ENCODE measurements around the gene BEND3. TPM values are rescaled to one million over a fixed set of nuclear protein-coding genes. Genes with fewer than 3 reads are reported as not detected.

Gene BEND3
- total and polyA plus RNA-seq, 2 experiments from 2014 or later = 9.2 to 33.7 TPM

DNA sequence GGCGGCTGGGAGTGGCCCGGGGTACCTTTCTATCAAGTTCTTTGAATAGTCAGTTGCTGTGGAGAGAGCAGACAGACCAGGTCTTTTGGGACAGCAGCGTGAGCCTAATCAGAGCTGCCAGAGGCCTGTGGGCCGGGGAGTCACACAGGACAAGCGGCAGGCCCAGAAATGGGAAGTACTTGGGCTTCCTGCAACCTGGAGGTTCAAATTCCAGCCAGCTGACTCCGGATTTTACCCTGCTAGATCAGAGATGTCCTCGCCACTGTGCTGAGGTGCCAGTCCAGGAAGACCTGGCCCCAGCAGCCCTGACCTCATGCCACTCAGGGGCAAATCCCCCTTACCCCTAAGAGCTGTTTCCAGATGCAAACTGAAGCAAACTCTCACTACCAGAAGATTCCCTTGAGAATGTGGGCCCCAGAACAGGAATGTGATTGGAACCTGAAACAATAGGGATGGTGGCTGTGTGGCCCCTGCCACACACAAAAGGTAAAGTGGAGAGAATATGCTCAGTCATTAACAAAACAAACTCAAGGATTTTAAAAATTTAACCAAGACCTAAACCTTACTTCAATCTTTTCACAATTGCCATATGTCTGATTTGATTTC, 9.7 kb downstream of the BEND3 start:
- Mint-ChIP-seq H3K36me3 (ENCODE audit: low read depth) (peaks cover 25% of the 10 kb centered on the region; the same call in 2 of the 3 replicates), H3K9me3 (no peaks in the 10 kb centered on the region), H3K27ac (peak overlapping the region; percentile 93), H3K27me3 (ENCODE audit: insufficient read depth, low read depth, poor library complexity) (peaks cover 10% of the 10 kb centered on the region), H3K4me3 (peak overlapping the region; percentile 14; the same call in 1 of the 3 replicates), H3K4me1 (peaks cover 54% of the 10 kb centered on the region)
- Histone ChIP-seq H3K27ac (ENCODE audit: low read depth) (peak overlapping the region; percentile 95), H3K4me2 (peak overlapping the region; percentile 35), H3K9me2 (ENCODE audit: insufficient read depth) (0 out of 2 replicates have a peak, but pooled peaks cover 4% of the 10 kb centered on the region), H3K79me2 (replicated peaks; ENCODE audit: insufficient read depth) (peaks cover 88% of the 10 kb centered on the region), H3K36me3 (ENCODE audit: insufficient read depth) (no peaks in the 10 kb centered on the region; the same call in 1 of the 2 replicates), H3K4me1 (ENCODE audit: insufficient read depth) (peaks cover 54% of the 10 kb centered on the region), H3K27me3 (ENCODE audit: insufficient read depth) (no peaks in the 10 kb centered on the region), H3K4me3 (no peak overlapping the region), H3F3A (replicated peaks; ENCODE audit: low read depth) (peaks cover 18% of the 10 kb centered on the region; the same call in 1 of the 2 replicates), H2AFZ (no peak overlapping the region), H4K20me1 (replicated peaks; ENCODE audit: insufficient read depth) (no peaks in the 10 kb centered on the region)
- ATAC-seq (peak; percentile 33), DNase-seq (ENCODE audit: low spot score) (peak; percentile 66)
- TF ChIP-seq, protein P1, sequence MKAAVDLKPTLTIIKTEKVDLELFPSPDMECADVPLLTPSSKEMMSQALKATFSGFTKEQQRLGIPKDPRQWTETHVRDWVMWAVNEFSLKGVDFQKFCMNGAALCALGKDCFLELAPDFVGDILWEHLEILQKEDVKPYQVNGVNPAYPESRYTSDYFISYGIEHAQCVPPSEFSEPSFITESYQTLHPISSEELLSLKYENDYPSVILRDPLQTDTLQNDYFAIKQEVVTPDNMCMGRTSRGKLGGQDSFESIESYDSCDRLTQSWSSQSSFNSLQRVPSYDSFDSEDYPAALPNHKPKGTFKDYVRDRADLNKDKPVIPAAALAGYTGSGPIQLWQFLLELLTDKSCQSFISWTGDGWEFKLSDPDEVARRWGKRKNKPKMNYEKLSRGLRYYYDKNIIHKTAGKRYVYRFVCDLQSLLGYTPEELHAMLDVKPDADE (IDR thresholded peaks at IDR 0.05) = no peak
- TF ChIP-seq NANOG (IDR thresholded peaks at IDR 0.05; ENCODE audit: borderline replicate concordance) = peak; percentile 11; the same call in 1 of the 2 replicates

- DNase-seq (ENCODE audit: low spot score) = peak; percentile 55
These were observed 12.2 kb downstream of the BEND3 start for GRCh38 chr6:107103082-107103481.

More at GRCh38 chr6:107103082-107103481, 12.2 kb downstream of the BEND3 start:
- Mint-ChIP-seq H3K4me3 (peak overlapping the region; percentile 18; the same call in 1 of the 3 replicates), H3K9me3 (no peaks in the 10 kb centered on the region), H3K27me3 (ENCODE audit: insufficient read depth, low read depth, poor library complexity) (peaks cover 10% of the 10 kb centered on the region), H3K27ac (peak overlapping the region; percentile 81), H3K4me1 (peaks cover 48% of the 10 kb centered on the region), H3K36me3 (ENCODE audit: low read depth) (peaks cover 30% of the 10 kb centered on the region; the same call in 2 of the 3 replicates)
- no peak overlapping the region for H2AFZ ChIP-seq
- ATAC-seq = peak; percentile 28
- H3K27me3 ChIP-seq (ENCODE audit: insufficient read depth) = no peaks in the 10 kb centered on the region
- no peaks in the 10 kb centered on the region for H4K20me1 ChIP-seq (replicated peaks; ENCODE audit: insufficient read depth)
- H3K9me2 ChIP-seq (ENCODE audit: insufficient read depth) = 0 out of 2 replicates have a peak, but pooled peaks cover 4% of the 10 kb centered on the region
- H3K36me3 ChIP-seq (ENCODE audit: insufficient read depth) = peaks cover 8% of the 10 kb centered on the region; the same call in 1 of the 2 replicates
- H3K4me3 ChIP-seq = no peak overlapping the region
- H3K27ac ChIP-seq (ENCODE audit: low read depth) = peak overlapping the region; percentile 89
- peaks cover 54% of the 10 kb centered on the region for H3K4me1 ChIP-seq (ENCODE audit: insufficient read depth)
- TF ChIP-seq POLR2AphosphoS5 (IDR thresholded peaks at IDR 0.05; ENCODE audit: low read depth) (peak; percentile 21; the same call in 1 of the 2 replicates), REST (IDR thresholded peaks at IDR 0.05; ENCODE audit: unreplicated experiment) (no peak)
- no peak overlapping the region for H3K4me2 ChIP-seq
- H3K79me2 ChIP-seq (replicated peaks; ENCODE audit: insufficient read depth) = peaks cover 74% of the 10 kb centered on the region
- peaks cover 13% of the 10 kb centered on the region; the same call in 1 of the 2 replicates for H3F3A ChIP-seq (replicated peaks; ENCODE audit: low read depth)

Data from GM23338 (cell line).